Memory B cell (primary cell): ENCODE data around the gene FOXA2.

Experiments
- ATAC-seq: fragments of 150-1000 bp; cut with Tn5 transposase; 2 replicates; pipeline ENCODE4 v1.10.0; 2021; ENCODE audit warnings: low read depth, mild to moderate bottlenecking, moderate library complexity
- DNase-seq, 2 donors: peaks; one replicate each; pipeline ENCODE4 v3.0.0; 2022; ENCODE audit warnings: low spot score in 2 of 2
- H3K27ac Mint-ChIP-seq: one replicate; pipeline ENCODE4 v1.8.0; 2022; ENCODE audit warnings: mild to moderate bottlenecking, moderate library complexity, mixed read lengths
- H3K27me3 Mint-ChIP-seq: one replicate; pipeline ENCODE4 v1.8.0; 2022; ENCODE audit warnings: mixed read lengths
- H3K36me3 Mint-ChIP-seq: one replicate; pipeline ENCODE4 v1.8.0; 2022; ENCODE audit warnings: mild to moderate bottlenecking, mixed read lengths
- H3K4me1 Mint-ChIP-seq: one replicate; pipeline ENCODE4 v1.8.0; 2022; ENCODE audit warnings: mixed read lengths
- H3K4me3 Mint-ChIP-seq: one replicate; pipeline ENCODE4 v1.8.0; 2022; ENCODE audit warnings: mild to moderate bottlenecking, moderate library complexity, mixed read lengths
- H3K9me3 Mint-ChIP-seq: one replicate; pipeline ENCODE4 v1.8.0; 2022; ENCODE audit warnings: mixed read lengths

FOXA2 gene

GRCh38 chr20:22584522-22584921, at the start of gene FOXA2:
TSS of gene FOXA2 (minus strand) at chr20:22584572. CDS start at chr20:22584278, 294 bp downstream.
- DNase-seq = no peak
- H3K27ac Mint-ChIP-seq = no peak within 1 kb of the TSS
- no peaks in the 10 kb centered on the region for H3K4me1 Mint-ChIP-seq
- peaks cover 1% of the 10 kb centered on the region for H3K9me3 Mint-ChIP-seq
- H3K4me3 Mint-ChIP-seq = no peak within 1 kb of the TSS
- no peak for ATAC-seq
- H3K36me3 Mint-ChIP-seq = no peaks in the 10 kb centered on the region
- peaks cover 21% of the 10 kb centered on the region for H3K27me3 Mint-ChIP-seq

GRCh38 chr20:22630701-22631100, 46.3 kb upstream of the FOXA2 start:
- Mint-ChIP-seq H3K9me3 (peaks cover 2% of the 10 kb centered on the region), H3K27me3 (no peaks in the 10 kb centered on the region), H3K4me1 (no peaks in the 10 kb centered on the region), H3K27ac (no peak overlapping the region), H3K36me3 (no peaks in the 10 kb centered on the region), H3K4me3 (no peak overlapping the region)
- no peak for DNase-seq
- no peak for ATAC-seq

GRCh38 chr20:22629927-22630326, 45.6 kb upstream of the FOXA2 start:
- no peaks in the 10 kb centered on the region for H3K27me3 Mint-ChIP-seq
- H3K9me3 Mint-ChIP-seq = peaks cover 2% of the 10 kb centered on the region
- DNase-seq = no peak
- no peaks in the 10 kb centered on the region for H3K4me1 Mint-ChIP-seq
- no peak overlapping the region for H3K27ac Mint-ChIP-seq
- no peak for ATAC-seq
- H3K36me3 Mint-ChIP-seq = no peaks in the 10 kb centered on the region
- H3K4me3 Mint-ChIP-seq = no peak overlapping the region

GRCh38 chr20:22629447-22629846, 45.1 kb upstream of the FOXA2 start:
- DNase-seq (no peak), ATAC-seq (no peak)
- Mint-ChIP-seq H3K4me3 (no peak overlapping the region), H3K27me3 (no peaks in the 10 kb centered on the region), H3K4me1 (no peaks in the 10 kb centered on the region), H3K9me3 (peaks cover 2% of the 10 kb centered on the region), H3K36me3 (no peaks in the 10 kb centered on the region), H3K27ac (no peak overlapping the region)

- H3K27ac Mint-ChIP-seq = no peak overlapping the region
- ATAC-seq = no peak
- no peak overlapping the region for H3K4me3 Mint-ChIP-seq
- no peaks in the 10 kb centered on the region for H3K36me3 Mint-ChIP-seq
- no peaks in the 10 kb centered on the region for H3K27me3 Mint-ChIP-seq
- no peaks in the 10 kb centered on the region for H3K4me1 Mint-ChIP-seq
- DNase-seq = no peak
- H3K9me3 Mint-ChIP-seq = no peaks in the 10 kb centered on the region
These were observed 42.1 kb upstream of the FOXA2 start for GRCh38 chr20:22626496-22626895.

- Mint-ChIP-seq H3K27me3 (no peaks in the 10 kb centered on the region), H3K9me3 (peaks cover 1% of the 10 kb centered on the region), H3K27ac (no peak overlapping the region), H3K4me3 (no peak overlapping the region), H3K36me3 (no peaks in the 10 kb centered on the region), H3K4me1 (no peaks in the 10 kb centered on the region)
- no peak for ATAC-seq
- DNase-seq = no peak
These were observed 38.8 kb upstream of the FOXA2 start for GRCh38 chr20:22623211-22623610.

GRCh38 chr20:22620342-22620741, 36.0 kb upstream of the FOXA2 start:
- no peak overlapping the region for H3K27ac Mint-ChIP-seq
- no peak for DNase-seq
- no peaks in the 10 kb centered on the region for H3K36me3 Mint-ChIP-seq
- H3K9me3 Mint-ChIP-seq = peaks cover 3% of the 10 kb centered on the region
- H3K27me3 Mint-ChIP-seq = peaks cover 2% of the 10 kb centered on the region
- ATAC-seq = no peak
- no peak overlapping the region for H3K4me3 Mint-ChIP-seq
- H3K4me1 Mint-ChIP-seq = no peaks in the 10 kb centered on the region

- Mint-ChIP-seq H3K4me3 (no peak overlapping the region), H3K4me1 (no peaks in the 10 kb centered on the region), H3K27me3 (peaks cover 2% of the 10 kb centered on the region), H3K36me3 (no peaks in the 10 kb centered on the region), H3K9me3 (peaks cover 3% of the 10 kb centered on the region), H3K27ac (no peak overlapping the region)
- DNase-seq = no peak
- no peak for ATAC-seq
These were observed 35.4 kb upstream of the FOXA2 start for GRCh38 chr20:22619806-22620205.

- peaks cover 4% of the 10 kb centered on the region for H3K27me3 Mint-ChIP-seq
- DNase-seq (no peak), ATAC-seq (no peak)
- H3K9me3 Mint-ChIP-seq = peaks cover 3% of the 10 kb centered on the region
- no peak overlapping the region for H3K27ac Mint-ChIP-seq
- H3K4me3 Mint-ChIP-seq = no peak overlapping the region
- no peaks in the 10 kb centered on the region for H3K4me1 Mint-ChIP-seq
- H3K36me3 Mint-ChIP-seq = no peaks in the 10 kb centered on the region
These were observed 34.9 kb upstream of the FOXA2 start for GRCh38 chr20:22619272-22619671.

- Mint-ChIP-seq H3K9me3 (peaks cover 3% of the 10 kb centered on the region), H3K36me3 (no peaks in the 10 kb centered on the region), H3K27ac (no peak overlapping the region), H3K27me3 (peaks cover 6% of the 10 kb centered on the region), H3K4me1 (no peaks in the 10 kb centered on the region), H3K4me3 (no peak overlapping the region)
- no peak for ATAC-seq
- no peak for DNase-seq
These were observed 32.8 kb upstream of the FOXA2 start for GRCh38 chr20:22617160-22617559.

- no peak for ATAC-seq
- no peak overlapping the region for H3K4me3 Mint-ChIP-seq
- H3K4me1 Mint-ChIP-seq = no peaks in the 10 kb centered on the region
- H3K27ac Mint-ChIP-seq = no peak overlapping the region
- peaks cover 6% of the 10 kb centered on the region for H3K27me3 Mint-ChIP-seq
- DNase-seq = no peak
- peaks cover 3% of the 10 kb centered on the region for H3K9me3 Mint-ChIP-seq
- no peaks in the 10 kb centered on the region for H3K36me3 Mint-ChIP-seq
These were observed 32.2 kb upstream of the FOXA2 start for GRCh38 chr20:22616551-22616950.

GRCh38 chr20:22615425-22615824, 31.1 kb upstream of the FOXA2 start:
- no peak for ATAC-seq

GRCh38 chr20:22611636-22612035, 27.3 kb upstream of the FOXA2 start:
- peaks cover 2% of the 10 kb centered on the region for H3K9me3 Mint-ChIP-seq
- H3K27ac Mint-ChIP-seq = no peak overlapping the region
- H3K4me1 Mint-ChIP-seq = no peaks in the 10 kb centered on the region
- ATAC-seq (no peak), DNase-seq (no peak)
- H3K36me3 Mint-ChIP-seq = no peaks in the 10 kb centered on the region
- peaks cover 6% of the 10 kb centered on the region for H3K27me3 Mint-ChIP-seq
- no peak overlapping the region for H3K4me3 Mint-ChIP-seq

More at GRCh38 chr20:22615425-22615824, 31.1 kb upstream of the FOXA2 start:
- H3K36me3 Mint-ChIP-seq = no peaks in the 10 kb centered on the region
- no peak overlapping the region for H3K27ac Mint-ChIP-seq
- H3K4me1 Mint-ChIP-seq = no peaks in the 10 kb centered on the region
- no peak for DNase-seq
- H3K27me3 Mint-ChIP-seq = peaks cover 6% of the 10 kb centered on the region
- no peak overlapping the region for H3K4me3 Mint-ChIP-seq
- H3K9me3 Mint-ChIP-seq = peaks cover 3% of the 10 kb centered on the region

GRCh38 chr20:22607695-22608094, 23.3 kb upstream of the FOXA2 start:
- Mint-ChIP-seq H3K27ac (no peak overlapping the region), H3K27me3 (no peaks in the 10 kb centered on the region), H3K4me3 (no peak overlapping the region), H3K36me3 (no peaks in the 10 kb centered on the region), H3K4me1 (no peaks in the 10 kb centered on the region), H3K9me3 (no peaks in the 10 kb centered on the region)
- DNase-seq (no peak), ATAC-seq (no peak)

GRCh38 chr20:22604815-22605214, 20.4 kb upstream of the FOXA2 start:
- Mint-ChIP-seq H3K36me3 (no peaks in the 10 kb centered on the region), H3K27me3 (no peaks in the 10 kb centered on the region), H3K4me1 (no peaks in the 10 kb centered on the region), H3K27ac (no peak overlapping the region), H3K9me3 (no peaks in the 10 kb centered on the region), H3K4me3 (no peak overlapping the region)
- DNase-seq = no peak
- ATAC-seq = no peak
